Measurements from ENCODE around the gene COL1A1. TPM values are rescaled to one million over a fixed set of nuclear protein-coding genes. Genes with fewer than 3 reads are reported as not detected.

COL1A1 gene
- total and polyA plus RNA-seq, 5 donors from 2014 or later: 26.2 TPM; not detected in 4

Other genes starting within 250 kb of the COL1A1 start
- gene DLX4, start 232.4 kb downstream of the COL1A1 start, total RNA-seq: not detected
- not detected for gene DLX4, start 232.4 kb downstream of the COL1A1 start, polyA plus RNA-seq
- gene DLX3, start 206.4 kb downstream of the COL1A1 start, total RNA-seq: not detected
- gene DLX3, start 206.4 kb downstream of the COL1A1 start, polyA plus RNA-seq: under 1 TPM in 2 of 4 donors, not detected in 2; 0.06 to 0.09 TPM
- 14.4 TPM for gene ITGA3, start 145.5 kb downstream of the COL1A1 start, total RNA-seq
- gene ITGA3, start 145.5 kb downstream of the COL1A1 start, polyA plus RNA-seq: 1 to 10 TPM; 1.7 to 3.9 (median 2.7) TPM
- gene PDK2, start 106.3 kb downstream of the COL1A1 start, total RNA-seq: 25.2 TPM
- gene PDK2, start 106.3 kb downstream of the COL1A1 start, polyA plus RNA-seq: 10 to 100 TPM; 42.1 to 65.2 (median 54.0) TPM
- gene SAMD14, start 71.5 kb downstream of the COL1A1 start, total RNA-seq: 0.96 TPM
- under 1 TPM in 1 of 4 donors, not detected in 3; 0.09 TPM for gene SAMD14, start 71.5 kb downstream of the COL1A1 start, polyA plus RNA-seq
- gene PPP1R9B, start 51.0 kb downstream of the COL1A1 start, total RNA-seq: 85.4 TPM
- under 1 TPM; 0.41 to 0.55 (median 0.44) TPM for gene PPP1R9B, start 51.0 kb downstream of the COL1A1 start, polyA plus RNA-seq
- not detected for gene SGCA, start 35.6 kb downstream of the COL1A1 start, total RNA-seq
- not detected for gene SGCA, start 35.6 kb downstream of the COL1A1 start, polyA plus RNA-seq
- gene TMEM92, start 72.8 kb upstream of the COL1A1 start, total RNA-seq: not detected
- gene TMEM92, start 72.8 kb upstream of the COL1A1 start, polyA plus RNA-seq: not detected
- 15.5 TPM for gene XYLT2, start 144.5 kb upstream of the COL1A1 start, total RNA-seq
- gene XYLT2, start 144.5 kb upstream of the COL1A1 start, polyA plus RNA-seq: 10 to 100 TPM in 2 of 4 donors, 1 to 10 TPM in 2; 6.2 to 15.9 (median 11.3) TPM
- 33.5 TPM for gene MRPL27, start 171.6 kb upstream of the COL1A1 start, total RNA-seq
- 10 to 100 TPM; 61.6 to 86.7 (median 80.2) TPM for gene MRPL27, start 171.6 kb upstream of the COL1A1 start, polyA plus RNA-seq
- gene EME1, start 171.6 kb upstream of the COL1A1 start, total RNA-seq: 0.81 TPM
- gene EME1, start 171.6 kb upstream of the COL1A1 start, polyA plus RNA-seq: 1 to 10 TPM in 1 of 4 donors, under 1 TPM in 2, not detected in 1; 0.49 to 1.5 (median 0.59) TPM
- gene LRRC59, start 195.9 kb upstream of the COL1A1 start, total RNA-seq: 49.9 TPM
- 10 to 100 TPM; 17.2 to 24.0 (median 20.5) TPM for gene LRRC59, start 195.9 kb upstream of the COL1A1 start, polyA plus RNA-seq
- gene ACSF2, start 224.6 kb upstream of the COL1A1 start, total RNA-seq: 22.2 TPM
- gene ACSF2, start 224.6 kb upstream of the COL1A1 start, polyA plus RNA-seq: 1 to 10 TPM; 2.7 to 5.5 (median 3.4) TPM